ENCODE results near the gene OPN4. TPM values are rescaled to one million over a fixed set of nuclear protein-coding genes. Genes with fewer than 3 reads are reported as not detected.

Gene OPN4
- total and polyA plus RNA-seq, 2 of the 13 experiments (the other 11 are each of a cell fraction or from before 2014, with no cell fraction given) = not detected

GRCh38 chr10:86693275-86693674, 38.9 kb downstream of the OPN4 start:
- DNase-seq (ENCODE audit: low spot score) (no peak), ATAC-seq (no peak), FAIRE-seq (no peak)
- CTCF ChIA-PET (ENCODE audit: low intra/inter-chr PET ratio, low total read pairs) = interaction anchor here (2.3 kb wide), 1 partner anchor 206 kb away, joined by 17 read pairs; no protein-coding TSS in a partner anchor
- TF ChIP-seq SIX1 (CRISPR knock-in tag; IDR thresholded peaks at IDR 0.05; ENCODE audit: borderline replicate concordance) (no peak), PITX1 (CRISPR knock-in tag; IDR thresholded peaks at IDR 0.05) (no peak), KLF16 (CRISPR knock-in tag; IDR thresholded peaks at IDR 0.05) (no peak), AGO1 (IDR thresholded peaks at IDR 0.05; ENCODE audit: low read depth, low read length, poor library complexity, severe bottlenecking) (no peak), ZNF33B (CRISPR knock-in tag; IDR thresholded peaks at IDR 0.05) (no peak), FOXM1 (CRISPR knock-in tag; IDR thresholded peaks at IDR 0.05) (no peak), TRIM24 (CRISPR knock-in tag; IDR thresholded peaks at IDR 0.05) (no peak), SNAPC2 (CRISPR knock-in tag; IDR thresholded peaks at IDR 0.05) (no peak), HOXA5 (CRISPR knock-in tag; IDR thresholded peaks at IDR 0.05) (no peak), TAF1 (CRISPR knock-in tag; IDR thresholded peaks at IDR 0.05) (no peak), ZNF747 (CRISPR knock-in tag; IDR thresholded peaks at IDR 0.05; ENCODE audit: borderline replicate concordance) (no peak), HOMEZ (CRISPR knock-in tag; IDR thresholded peaks at IDR 0.05; ENCODE audit: low read depth) (no peak), ZNF510 (CRISPR knock-in tag; IDR thresholded peaks at IDR 0.05; ENCODE audit: low read depth) (no peak), CEBPB (IDR thresholded peaks at IDR 0.05; ENCODE audit: borderline replicate concordance, low read depth, low read length) (no peak), ZFY (CRISPR knock-in tag; IDR thresholded peaks at IDR 0.05) (no peak), CSRNP1 (CRISPR knock-in tag; IDR thresholded peaks at IDR 0.05) (no peak)
- POLR2A ChIA-PET = no interaction called here
- no peak overlapping the region for H3K9ac ChIP-seq (ENCODE audit: insufficient read depth, low read depth, low read length)
- intact Hi-C loops (cut with micrococcal nuclease; ENCODE audit: unreplicated experiment) = no loop called here
- H3K79me2 ChIP-seq (ENCODE audit: insufficient read depth, low read length) = no peaks in the 10 kb centered on the region
- peaks cover 6 to 49% of the 10 kb centered on the region in 2 experiments; a peak in 4 of 5 replicates for H3K27me3 ChIP-seq (ENCODE audit: control insufficient read depth in 1 of 2, insufficient read depth in 2 of 2, low read length in 2 of 2)
- in situ Hi-C loops (cut with HindIII; ENCODE audit: extremely low pct_ligation_motif_present, low pct_unique_long_range_greater_than_20kb) = no loop called here
- H3K36me3 ChIP-seq (replicated peaks in 1 of 2; ENCODE audit: control insufficient read depth in 1 of 2, insufficient read depth in 2 of 2, low read length in 2 of 2) = no peaks in the 10 kb centered on the region
- no peaks in the 10 kb centered on the region for H3K9me3 ChIP-seq (ENCODE audit: low read length)
- no peak overlapping the region for H3K4me3 ChIP-seq (replicated peaks in 1 of 3; ENCODE audit: insufficient read depth in 1 of 3, low read depth in 2 of 3, low read length in 3 of 3)
- H4K20me1 ChIP-seq (ENCODE audit: insufficient read depth, low read length) = no peaks in the 10 kb centered on the region
- no peaks in the 10 kb centered on the region for H3K4me1 ChIP-seq (ENCODE audit: insufficient read depth, low read length)
- no peak overlapping the region for H3K4me2 ChIP-seq (ENCODE audit: low read depth, low read length)
- no peak overlapping the region for H2AFZ ChIP-seq (ENCODE audit: low read length)
- no peak overlapping the region for H3K27ac ChIP-seq (ENCODE audit: extremely low read length, insufficient read depth, low read length)
- BruUV-seq (replicated peaks) = no TSS peak
- WGBS (ENCODE audit: low lambda C conversion rate) = no CpG with 5 or more reads among the region's 2 CpGs
